Fibroblast of the aortic adventitia (primary cell): Measurements from ENCODE around the gene CXorf58. TPM values are rescaled to one million over a fixed set of nuclear protein-coding genes. Genes with fewer than 3 reads are reported as not detected.
A peak's percentile ranks its signal among the peaks of the same experiment; 100 is the strongest.

Source experiments
- DNase-seq: peaks from one replicate; pipeline ENCODE4 v3.0.0-alpha.2; 2010; ENCODE audit warnings: low read depth
- H3K4me3 ChIP-seq: 2 replicates; pipeline ENCODE4 v1.5.1; 2011; ENCODE audit warnings: low read depth, mild to moderate bottlenecking, control low read depth, low read length, moderate library complexity
- CTCF ChIP-seq: IDR thresholded peaks from 2 replicates; pipeline ENCODE4 v1.5.1; 2011; ENCODE audit warnings: mild to moderate bottlenecking, low read length, control low read depth, inconsistent platforms; ENCODE audit not compliant: insufficient read depth
- total RNA-seq: library from RNA; depleted of rRNA; stranded (reverse); fragments of >200 nt; gene quantifications from 2 replicates; pipeline ENCODE4 v1.2.3, GENCODE V29; 2012; ENCODE audit warnings: low replicate concordance

The CXorf58 gene
- total RNA-seq, 1 donor: not detected

GRCh38 chrX:23901805-23902204, 6.0 kb upstream of the CXorf58 start:
- DNase-seq: peak; percentile 86
- H3K4me3 ChIP-seq: no peak overlapping the region
- peak; percentile 60 for TF ChIP-seq CTCF

- DNase-seq: peak; percentile 83
- H3K4me3 ChIP-seq: no peak overlapping the region
- peak; percentile 33 for TF ChIP-seq CTCF
These were observed 5.4 kb upstream of the CXorf58 start for GRCh38 chrX:23902419-23902818.

GRCh38 chrX:23904096-23904495, 3.7 kb upstream of the CXorf58 start:
- DNase-seq: peak; percentile 56
- TF ChIP-seq CTCF: no peak
- no peak overlapping the region for H3K4me3 ChIP-seq

GRCh38 chrX:23907111-23907497, 702 bp upstream of the CXorf58 start:
- H3K4me3 ChIP-seq: peak overlapping the region; percentile 70
- no peak for TF ChIP-seq CTCF
- DNase-seq: no peak

- DNase-seq: no peak
- peak overlapping the region; percentile 34 for H3K4me3 ChIP-seq
- peak; percentile 49 for TF ChIP-seq CTCF
These were observed 606 bp downstream of the CXorf58 start for GRCh38 chrX:23908219-23909004.

GRCh38 chrX:23911126-23911835, 3.5 kb downstream of the CXorf58 start:
- TF ChIP-seq CTCF: no peak
- DNase-seq: no peak
- no peak overlapping the region for H3K4me3 ChIP-seq
